ENCODE results near the gene CA9. TPM values are rescaled to one million over a fixed set of nuclear protein-coding genes. Genes with fewer than 3 reads are reported as not detected.
A peak's percentile ranks its signal among the peaks of the same experiment; 100 is the strongest.

CA9 gene
- total RNA-seq, 4 donors from 2014 or later = not detected

- Histone ChIP-seq H3K27me3 (no peaks in the 10 kb centered on the region), H3K4me3 (replicated peaks in 1 of 3) (peak within 1 kb of the TSS in 2 of 3 donors; percentile 78 to 92), H3K4me1 (peaks cover 5 to 6% of the 10 kb centered on the region in 2 donors), H3K27ac (peak within 1 kb of the TSS; percentile 85 to 94 (median 87)), H3K9me3 (no peaks in the 10 kb centered on the region), H3K36me3 (peaks cover 0 to 5% of the 10 kb centered on the region in 2 donors)
- intact Hi-C loops (cut with DNase I) = no loop called here
- TF ChIP-seq CTCF (IDR thresholded peaks at IDR 0.05) = no peak
- 39 to 42% methylated on average over 19 to 41 of the region's 61 CpGs for WGBS, 2 donors
- peak; percentile 28 for DNase-seq
These were observed 16.0 kb downstream of the CA9 start, which contains the start of gene TPM2 for GRCh38 chr9:35689542-35690293. TSS of gene TPM2 (minus strand) at chr9:35689925. CDS start at chr9:35689817, 108 bp downstream.

DNA sequence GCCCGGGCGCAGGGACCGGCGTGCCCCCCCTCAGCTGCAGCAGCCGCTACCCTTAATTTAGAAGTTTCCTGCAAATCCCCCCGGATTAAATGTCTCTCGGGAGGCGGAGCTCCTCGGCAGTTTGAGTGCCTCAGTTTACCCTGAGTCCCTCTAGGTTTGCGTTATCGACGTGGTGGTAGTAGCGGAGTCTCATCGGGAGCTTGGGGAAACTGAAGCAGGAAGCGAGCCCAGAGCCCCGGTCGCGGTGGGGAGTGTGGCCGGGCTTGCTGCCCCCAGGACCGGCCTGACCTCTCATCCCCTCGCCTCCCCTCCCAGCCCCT, 16.5 kb downstream of the CA9 start:
- H3K4me3 ChIP-seq (replicated peaks in 1 of 3) = peak overlapping the region in 2 of 3 donors; percentile 55 to 78
- WGBS, 2 donors = 0% methylated on average over 3 to 10 of the region's 21 CpGs
- intact Hi-C loops (cut with DNase I) = no loop called here
- no peak for DNase-seq
- H3K27ac ChIP-seq = peak overlapping the region; percentile 85 to 94 (median 87)
- peaks cover 5 to 6% of the 10 kb centered on the region in 2 donors for H3K4me1 ChIP-seq
- no peaks in the 10 kb centered on the region for H3K9me3 ChIP-seq
- H3K36me3 ChIP-seq = no peaks in the 10 kb centered on the region
- H3K27me3 ChIP-seq = no peaks in the 10 kb centered on the region
- TF ChIP-seq CTCF (IDR thresholded peaks at IDR 0.05) (no peak), POLR2A (IDR thresholded peaks at IDR 0.05) (no peak)

DNA sequence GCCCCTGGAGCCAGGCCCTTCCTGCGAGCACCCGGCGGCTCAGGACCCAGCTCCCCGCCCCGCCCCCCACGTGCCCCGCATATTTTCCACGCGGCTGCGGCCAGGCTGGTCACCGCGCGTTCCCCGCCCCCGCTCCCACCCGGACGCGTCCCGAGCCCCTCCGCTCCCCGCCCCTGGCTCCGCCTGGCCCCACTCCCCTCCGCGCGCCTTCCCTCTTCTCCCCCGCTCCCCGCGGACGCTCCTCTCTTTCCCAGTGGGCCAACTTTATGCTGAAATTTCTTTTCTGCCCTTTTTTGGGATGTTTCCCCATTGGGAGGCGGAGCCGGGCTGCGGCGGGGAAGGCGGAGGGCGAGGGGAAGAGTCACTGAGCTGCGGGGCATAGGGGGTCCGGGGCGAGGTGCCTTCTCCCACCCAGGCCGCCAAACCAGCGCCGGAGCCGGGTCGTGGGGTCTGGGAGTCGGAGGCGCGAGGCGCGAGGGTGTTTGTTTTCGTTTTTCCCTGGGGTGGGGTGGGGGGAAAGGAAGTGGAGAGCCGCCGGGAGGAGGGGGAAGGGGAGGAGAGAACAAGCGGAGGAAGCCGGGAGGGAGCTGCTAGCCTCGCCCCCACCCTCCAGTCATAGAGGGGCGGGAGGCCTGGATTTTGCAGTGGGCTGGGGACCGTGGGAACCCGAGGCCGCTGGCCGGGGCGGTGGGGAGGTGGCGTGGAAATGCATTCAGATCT, 17.0 kb downstream of the CA9 start:
- Histone ChIP-seq H3K27me3 (no peaks in the 10 kb centered on the region), H3K36me3 (no peaks in the 10 kb centered on the region), H3K4me1 (peaks cover 5 to 7% of the 10 kb centered on the region in 2 donors), H3K9me3 (no peaks in the 10 kb centered on the region), H3K27ac (peak overlapping the region; percentile 85 to 94 (median 87)), H3K4me3 (replicated peaks in 1 of 3) (peak overlapping the region in 2 of 3 donors; percentile 78 to 92)
- peak; percentile 64 to 75 for DNase-seq
- TF ChIP-seq POLR2A (IDR thresholded peaks at IDR 0.05) = peak in 1 of 2 donors; percentile 44
- no peak for TF ChIP-seq CTCF (IDR thresholded peaks at IDR 0.05)
- intact Hi-C loops (cut with DNase I) = no loop called here
- 0 to 1% methylated on average over 25 to 37 of the region's 61 CpGs for WGBS, 2 donors

DNA sequence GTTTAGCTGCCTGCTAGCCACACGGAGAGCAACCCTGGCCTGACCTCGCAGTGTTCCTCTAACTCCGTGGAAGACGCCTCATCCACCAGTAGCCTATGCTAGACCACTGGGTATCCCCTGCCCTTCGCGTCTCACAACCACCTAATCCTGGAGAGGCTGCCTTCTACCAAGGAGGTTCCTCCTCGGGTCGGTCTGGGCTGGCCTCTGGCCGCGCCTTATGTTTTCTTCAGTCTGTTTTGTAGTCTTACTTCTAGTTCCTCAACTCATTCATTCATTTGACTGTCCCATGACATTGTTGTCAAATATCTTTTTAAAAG, 17.6 kb downstream of the CA9 start:
- DNase-seq = no peak
- intact Hi-C loops (cut with DNase I) = no loop called here
- H3K27ac ChIP-seq = peak overlapping the region; percentile 85 to 94 (median 87)
- 32 to 39% methylated on average over 10 of the region's 10 CpGs for WGBS, 2 donors
- H3K36me3 ChIP-seq = no peaks in the 10 kb centered on the region
- TF ChIP-seq CTCF (IDR thresholded peaks at IDR 0.05) (no peak), POLR2A (IDR thresholded peaks at IDR 0.05) (no peak)
- H3K27me3 ChIP-seq = no peaks in the 10 kb centered on the region
- peak overlapping the region in 2 of 3 donors; percentile 78 to 92 for H3K4me3 ChIP-seq (replicated peaks in 1 of 3)
- H3K9me3 ChIP-seq = no peaks in the 10 kb centered on the region
- peaks cover 9 to 12% of the 10 kb centered on the region in 2 donors for H3K4me1 ChIP-seq

DNA sequence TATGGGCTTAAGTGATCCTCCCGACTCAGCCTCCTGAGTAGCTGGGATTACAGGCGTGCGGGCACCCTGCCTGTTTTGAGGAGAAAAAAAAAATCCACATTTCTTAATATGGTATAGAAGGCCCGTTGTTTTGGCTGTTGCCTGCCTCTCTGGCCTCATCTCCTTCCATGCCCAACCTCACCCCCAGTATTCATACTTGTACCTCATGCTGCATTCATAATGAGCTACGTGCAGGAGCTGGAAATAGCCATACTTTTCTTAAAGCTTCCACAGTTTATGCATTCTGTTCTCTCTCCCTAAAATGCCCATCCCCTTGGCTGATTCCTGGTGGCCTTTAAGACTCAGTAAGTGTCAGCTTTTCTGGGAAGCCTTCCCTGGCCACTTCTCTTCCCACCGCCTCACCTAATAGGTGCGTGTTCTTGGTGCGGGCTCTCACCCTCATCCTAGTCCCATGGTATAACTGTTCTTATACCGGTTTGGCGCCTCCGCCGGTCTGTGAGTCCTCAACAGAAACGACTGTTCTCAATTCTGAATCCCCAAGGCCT, 18.1 kb downstream of the CA9 start:
- intact Hi-C loops (cut with DNase I) = no loop called here
- Histone ChIP-seq H3K4me3 (replicated peaks in 1 of 3) (no peak overlapping the region), H3K9me3 (no peaks in the 10 kb centered on the region), H3K4me1 (peaks cover 14% of the 10 kb centered on the region in 2 donors), H3K27me3 (no peaks in the 10 kb centered on the region), H3K36me3 (peaks cover 0 to 2% of the 10 kb centered on the region in 2 donors), H3K27ac (peak overlapping the region; percentile 85 to 94 (median 87))
- no peak for DNase-seq
- 74 to 81% methylated on average over 13 of the region's 13 CpGs for WGBS, 2 donors
- TF ChIP-seq CTCF (IDR thresholded peaks at IDR 0.05) (no peak), POLR2A (IDR thresholded peaks at IDR 0.05) (no peak)
